Naive B cell (primary cell): ENCODE results near the gene RBMX. TPM values are rescaled to one million over a fixed set of nuclear protein-coding genes. Genes with fewer than 3 reads are reported as not detected.

ENCODE experiments used
- ATAC-seq, 2 donors: fragments of 150-1000 bp; cut with Tn5 transposase; 2 replicates each; pipeline ENCODE4 v1.10.0; 2021; ENCODE audit warnings: low read depth in 2 of 2, mild to moderate bottlenecking in 2 of 2, moderate library complexity in 2 of 2
- DNase-seq: peaks from one replicate; pipeline ENCODE4 v3.0.0; 2022
- H3K27ac Mint-ChIP-seq, 6 donors: one replicate each; pipeline ENCODE4 v1.8.0; 2020 to 2022; ENCODE audit warnings: mild to moderate bottlenecking in 6 of 6, mixed read lengths in 6 of 6, moderate library complexity in 5 of 6, inconsistent platforms in 2 of 6
- H3K27me3 Mint-ChIP-seq, 3 donors: one replicate each; pipeline ENCODE4 v1.8.0; 2021 to 2022; ENCODE audit warnings: mixed read lengths in 3 of 3, mild to moderate bottlenecking in 1 of 3
- H3K36me3 Mint-ChIP-seq, 2 donors: one replicate each; pipeline ENCODE4 v1.8.0; 2020 to 2022; ENCODE audit warnings: mixed read lengths in 2 of 2, inconsistent platforms in 1 of 2, mild to moderate bottlenecking in 1 of 2
- H3K4me1 Mint-ChIP-seq, 3 donors: one replicate each; pipeline ENCODE4 v1.8.0; 2020 to 2022; ENCODE audit warnings: mixed read lengths in 3 of 3, inconsistent platforms in 1 of 3, mild to moderate bottlenecking in 1 of 3, moderate library complexity in 1 of 3
- H3K4me3 Mint-ChIP-seq, 8 donors: one replicate each; pipeline ENCODE4 v1.8.0; 2020 to 2022; ENCODE audit warnings: mild to moderate bottlenecking in 8 of 8, mixed read lengths in 8 of 8, moderate library complexity in 8 of 8, inconsistent platforms in 2 of 8
- H3K9me3 Mint-ChIP-seq, 7 donors: one replicate each; pipeline ENCODE4 v1.8.0; 2020 to 2022; ENCODE audit warnings: mixed read lengths in 7 of 7, mild to moderate bottlenecking in 5 of 7, inconsistent platforms in 2 of 7, moderate library complexity in 1 of 7
- polyA plus RNA-seq, 6 donors: library from polyadenylated mRNA; unstranded; fragments of 300-500 nt; fragmentation: Illumina TruSeq; gene quantifications; one replicate each; pipeline ENCODE4 v1.2.3, GENCODE V29; 2021; ENCODE audit warnings: low read depth in 6 of 6

The RBMX gene
- polyA plus RNA-seq, 6 donors from 2014 or later: 168 to 253 (median 209) TPM

DNA sequence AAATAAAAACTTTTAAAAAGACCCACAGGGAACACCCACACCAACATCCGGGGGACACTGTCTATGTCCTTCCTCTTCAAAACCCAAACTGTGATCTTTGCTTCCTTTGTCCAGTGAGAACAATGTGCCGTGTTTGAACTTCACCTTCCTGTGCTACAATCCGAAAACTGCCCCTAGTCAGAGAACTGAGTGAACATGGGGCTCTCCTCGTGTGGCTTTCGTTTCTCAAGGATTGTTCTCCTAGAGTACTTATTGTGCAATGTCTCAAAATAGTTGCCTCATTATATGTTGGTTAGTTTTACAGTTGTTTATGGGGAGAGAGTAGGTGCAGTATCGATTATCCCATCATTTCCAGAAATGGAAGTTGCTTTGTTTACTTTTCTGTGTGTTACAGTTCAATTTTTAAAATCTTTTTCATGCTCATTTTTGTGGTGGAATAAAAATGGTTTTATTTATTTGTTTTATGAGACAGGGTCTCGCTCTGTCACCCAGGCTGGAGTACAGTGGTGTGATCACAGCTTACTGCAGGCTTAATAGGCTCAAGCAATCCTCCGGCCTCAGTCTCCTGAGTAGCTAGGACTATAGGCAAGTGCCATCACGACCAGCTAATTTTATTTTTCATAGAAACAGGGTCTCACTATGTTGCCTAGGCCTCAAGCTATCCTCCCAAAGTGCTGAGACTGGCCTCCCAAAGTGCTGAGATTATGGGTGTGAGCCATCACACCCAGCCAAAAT, 29.9 kb downstream of the RBMX start:
- peaks cover 4 to 12% of the 10 kb centered on the region in 2 donors for H3K36me3 Mint-ChIP-seq
- no peak overlapping the region for H3K27ac Mint-ChIP-seq
- ATAC-seq (no peak), DNase-seq (no peak)
- H3K4me1 Mint-ChIP-seq: peaks cover 2 to 9% (median 6%) of the 10 kb centered on the region in 3 donors
- H3K9me3 Mint-ChIP-seq: peaks cover 0 to 6% (median 0%) of the 10 kb centered on the region in 7 donors
- H3K4me3 Mint-ChIP-seq: no peak overlapping the region
- H3K27me3 Mint-ChIP-seq: no peaks in the 10 kb centered on the region

DNA sequence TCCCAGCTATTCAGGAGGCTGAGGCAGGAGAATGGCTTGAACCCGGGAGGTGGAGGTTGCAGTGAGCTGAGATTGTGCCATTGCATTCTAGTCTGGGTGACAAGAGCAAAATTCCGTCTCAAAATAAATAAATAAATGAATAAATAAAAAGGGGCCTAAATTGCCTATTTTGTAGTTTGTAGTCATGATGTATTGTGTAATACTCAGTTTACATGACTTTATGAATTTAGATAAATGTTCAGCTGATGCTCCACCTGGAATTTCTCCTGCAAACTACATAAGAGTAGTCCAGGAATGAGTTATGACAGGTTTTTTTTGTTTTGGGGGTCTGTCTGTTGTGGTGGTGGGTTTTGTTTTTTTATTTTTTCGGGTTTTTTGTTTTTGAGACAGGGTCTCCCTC, 31.1 kb downstream of the RBMX start:
- Mint-ChIP-seq H3K27me3 (no peaks in the 10 kb centered on the region), H3K27ac (peak overlapping the region in 1 of 6 donors; percentile 33), H3K4me3 (no peak overlapping the region), H3K36me3 (peaks cover 8% of the 10 kb centered on the region in 2 donors), H3K4me1 (peaks cover 0 to 5% (median 5%) of the 10 kb centered on the region in 3 donors), H3K9me3 (peaks cover 0 to 5% (median 0%) of the 10 kb centered on the region in 7 donors)
- DNase-seq (no peak), ATAC-seq (no peak)

DNA sequence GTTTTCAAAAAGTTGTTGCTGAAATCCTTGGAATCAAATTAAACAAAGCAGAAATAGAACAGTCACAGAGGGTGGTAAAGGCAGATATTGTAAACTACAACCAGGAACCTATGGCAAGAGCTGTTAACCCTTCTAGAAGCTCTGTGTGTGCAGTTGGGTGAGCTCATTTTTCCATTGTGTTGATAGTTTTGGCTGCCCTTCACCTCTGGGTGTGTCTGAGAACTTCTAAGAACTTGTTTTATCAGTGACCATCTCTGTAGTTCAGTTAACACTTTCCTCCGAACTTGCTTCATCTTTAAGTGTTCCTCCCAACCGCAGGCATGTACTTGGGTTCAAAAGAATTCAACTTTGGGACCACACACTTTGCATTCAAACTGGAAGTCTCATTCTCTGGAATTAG, 32.7 kb downstream of the RBMX start:
- no peak overlapping the region for H3K27ac Mint-ChIP-seq
- DNase-seq (no peak), ATAC-seq (no peak)
- H3K4me3 Mint-ChIP-seq: no peak overlapping the region
- no peaks in the 10 kb centered on the region for H3K27me3 Mint-ChIP-seq
- H3K36me3 Mint-ChIP-seq: peaks cover 0 to 4% of the 10 kb centered on the region in 2 donors
- peaks cover 0 to 3% (median 0%) of the 10 kb centered on the region in 7 donors for H3K9me3 Mint-ChIP-seq
- H3K4me1 Mint-ChIP-seq: no peaks in the 10 kb centered on the region

GRCh38 chrX:136839196-136839595, 41.3 kb downstream of the RBMX start:
- no peak overlapping the region for H3K27ac Mint-ChIP-seq
- no peaks in the 10 kb centered on the region for H3K36me3 Mint-ChIP-seq
- H3K9me3 Mint-ChIP-seq: peaks cover 0 to 3% (median 0%) of the 10 kb centered on the region in 7 donors
- no peaks in the 10 kb centered on the region for H3K27me3 Mint-ChIP-seq
- H3K4me1 Mint-ChIP-seq: peaks cover 0 to 5% (median 0%) of the 10 kb centered on the region in 3 donors
- DNase-seq (no peak), ATAC-seq (no peak)
- H3K4me3 Mint-ChIP-seq: no peak overlapping the region

DNA sequence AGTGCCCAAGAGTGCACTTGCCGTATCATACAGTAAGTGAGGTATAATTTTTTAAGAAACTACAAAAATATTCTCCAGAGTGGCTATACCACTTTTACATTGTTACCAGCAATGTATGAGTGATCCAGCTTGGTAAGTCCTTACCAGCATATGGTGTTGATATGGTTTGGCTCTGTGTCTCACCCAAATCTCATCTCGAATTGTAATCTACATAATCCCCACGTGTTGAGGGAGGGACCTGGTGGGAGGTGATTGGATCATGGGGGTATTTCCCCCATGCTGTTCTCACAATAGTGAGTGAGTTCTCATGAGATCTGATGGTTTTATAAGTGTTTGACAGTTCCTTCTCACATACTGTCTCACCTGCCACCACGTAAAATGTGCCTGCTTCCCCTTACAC, 44.8 kb downstream of the RBMX start:
- DNase-seq (no peak), ATAC-seq (no peak)
- no peak overlapping the region for H3K4me3 Mint-ChIP-seq
- peaks cover 0 to 3% (median 0%) of the 10 kb centered on the region in 7 donors for H3K9me3 Mint-ChIP-seq
- peak overlapping the region in 1 of 6 donors; percentile 55 for H3K27ac Mint-ChIP-seq
- no peaks in the 10 kb centered on the region for H3K36me3 Mint-ChIP-seq
- peaks cover 0 to 5% (median 0%) of the 10 kb centered on the region in 3 donors for H3K4me1 Mint-ChIP-seq
- H3K27me3 Mint-ChIP-seq: no peaks in the 10 kb centered on the region

GRCh38 chrX:136829413-136829812, 51.1 kb downstream of the RBMX start:
- peaks cover 0 to 4% of the 10 kb centered on the region in 2 donors for H3K36me3 Mint-ChIP-seq
- no peak overlapping the region for H3K4me3 Mint-ChIP-seq
- no peak for DNase-seq
- H3K27me3 Mint-ChIP-seq: no peaks in the 10 kb centered on the region
- peaks cover 0 to 3% (median 0%) of the 10 kb centered on the region in 7 donors for H3K9me3 Mint-ChIP-seq
- no peak for ATAC-seq
- no peak overlapping the region for H3K27ac Mint-ChIP-seq
- no peaks in the 10 kb centered on the region for H3K4me1 Mint-ChIP-seq

- no peak for DNase-seq
- Mint-ChIP-seq H3K36me3 (peaks cover 0 to 4% of the 10 kb centered on the region in 2 donors), H3K4me3 (no peak overlapping the region), H3K27me3 (no peaks in the 10 kb centered on the region), H3K4me1 (no peaks in the 10 kb centered on the region), H3K9me3 (peaks cover 0 to 3% (median 0%) of the 10 kb centered on the region in 7 donors), H3K27ac (no peak overlapping the region)
- no peak for ATAC-seq
Observed at GRCh38 chrX:136828830-136829229, 51.7 kb downstream of the RBMX start.

- no peaks in the 10 kb centered on the region for H3K27me3 Mint-ChIP-seq
- H3K4me3 Mint-ChIP-seq: no peak overlapping the region
- peaks cover 0 to 3% (median 0%) of the 10 kb centered on the region in 7 donors for H3K9me3 Mint-ChIP-seq
- H3K4me1 Mint-ChIP-seq: no peaks in the 10 kb centered on the region
- no peak for ATAC-seq
- no peak for DNase-seq
- peaks cover 0 to 4% of the 10 kb centered on the region in 2 donors for H3K36me3 Mint-ChIP-seq
- no peak overlapping the region for H3K27ac Mint-ChIP-seq
Observed at GRCh38 chrX:136827026-136827425, 53.5 kb downstream of the RBMX start.

- no peak for DNase-seq
- ATAC-seq: no peak
- Mint-ChIP-seq H3K36me3 (peaks cover 0 to 10% of the 10 kb centered on the region in 2 donors), H3K27ac (peak overlapping the region in 2 of 6 donors; percentile 2 to 42), H3K4me3 (no peak overlapping the region), H3K27me3 (no peaks in the 10 kb centered on the region), H3K9me3 (peaks cover 0 to 3% (median 0%) of the 10 kb centered on the region in 7 donors), H3K4me1 (no peaks in the 10 kb centered on the region)
Observed at GRCh38 chrX:136825771-136826170, 54.8 kb downstream of the RBMX start.

Other genes starting within 250 kb of the RBMX start
- gene CD40LG, start 232.6 kb downstream of the RBMX start, polyA plus RNA-seq: under 1 TPM in 1 of 6 donors, not detected in 5; 0.32 TPM
- 10 to 100 TPM; 43.9 to 57.0 (median 51.4) TPM for gene ARHGEF6, start 99.8 kb downstream of the RBMX start, polyA plus RNA-seq
- under 1 TPM in 2 of 6 donors, not detected in 4; 0.24 to 0.25 TPM for gene GPR101, start 153.3 kb upstream of the RBMX start, polyA plus RNA-seq